Neural cell (in vitro differentiated cells): ENCODE data around the gene SLC6A17. TPM values are rescaled to one million over a fixed set of nuclear protein-coding genes. Genes with fewer than 3 reads are reported as not detected.

Experiments
- H2AFZ ChIP-seq: fragments of 200-600, 300-800 bp; sonication (generic), shearing (Covaris generic); 2 replicates; pipeline ENCODE4 v1.6.0; 2014; ENCODE audit warnings: low read depth, mild to moderate bottlenecking, antibody characterized with exemption, low read length, moderate library complexity
- H3F3A ChIP-seq: fragments of 200-600 bp; shearing (Covaris generic); 2 replicates; pipeline ENCODE4 v1.6.1; 2016; ENCODE audit warnings: mild to moderate bottlenecking, moderate library complexity, mixed read lengths, antibody characterized with exemption, low read length; ENCODE audit not compliant: insufficient read depth, poor library complexity, severe bottlenecking
- H3K27ac ChIP-seq: fragments of 200-600, 300-800 bp; sonication (generic), shearing (Covaris generic); 2 replicates; pipeline ENCODE4 v1.5.1; 2014; ENCODE audit warnings: mild to moderate bottlenecking, low read length, moderate library complexity
- H3K27me3 ChIP-seq: fragments of 300-800, 200-600 bp; sonication (generic), shearing (Covaris generic); 2 replicates; pipeline ENCODE4 v1.6.0; 2014; ENCODE audit warnings: mild to moderate bottlenecking, low read depth, low read length, moderate library complexity; ENCODE audit not compliant: insufficient read depth
- H3K36me3 ChIP-seq: fragments of 300-800, 200-600 bp; sonication (generic), shearing (Covaris generic); 2 replicates; pipeline ENCODE4 v1.5.1; 2014; ENCODE audit warnings: mild to moderate bottlenecking, antibody characterized with exemption, low read length, moderate library complexity; ENCODE audit not compliant: insufficient read depth
- H3K4me2 ChIP-seq: fragments of 300-800, 200-600 bp; sonication (generic), shearing (Covaris generic); 2 replicates; pipeline ENCODE4 v1.6.0; 2014; ENCODE audit warnings: mild to moderate bottlenecking, low read length
- H3K4me3 ChIP-seq: fragments of 300-800, 200-600 bp; sonication (generic), shearing (Covaris generic); 2 replicates; pipeline ENCODE4 v1.5.1; 2014; ENCODE audit warnings: mild to moderate bottlenecking, low read length, moderate library complexity
- H3K79me2 ChIP-seq: fragments of 200-600 bp; shearing (Covaris generic); replicated peaks from 2 replicates; pipeline ENCODE4 v1.6.0; 2014; ENCODE audit warnings: mild to moderate bottlenecking, low read length, moderate library complexity; ENCODE audit not compliant: insufficient read depth
- H3K9ac ChIP-seq: fragments of 300-800, 200-600 bp; sonication (generic), shearing (Covaris generic); 2 replicates; pipeline ENCODE4 v1.6.1; 2016; ENCODE audit warnings: mild to moderate bottlenecking, low read length, mixed read lengths
- H3K9me2 ChIP-seq: fragments of 200-600 bp; shearing (Covaris generic); 2 replicates; pipeline ENCODE4 v1.6.1; 2016; ENCODE audit warnings: mild to moderate bottlenecking, low read length, mixed read lengths; ENCODE audit not compliant: insufficient read depth
- H3K9me3 ChIP-seq: fragments of 200-600, 300-800 bp; sonication (generic), shearing (Covaris generic); 2 replicates; pipeline ENCODE4 v1.6.1; 2016; ENCODE audit warnings: mild to moderate bottlenecking, mixed run types, low read length, moderate library complexity, mixed read lengths
- H4K20me1 ChIP-seq: fragments of 200-600 bp; shearing (Covaris generic); 2 replicates; pipeline ENCODE4 v1.6.1; 2016; ENCODE audit warnings: mild to moderate bottlenecking, mixed run types; ENCODE audit not compliant: insufficient read depth
- CTCF ChIP-seq: fragments of 450-650 bp; IDR thresholded peaks from 2 replicates; pipeline ENCODE4 v1.5.1; 2014; ENCODE audit warnings: antibody characterized with exemption, mild to moderate bottlenecking, moderate library complexity; ENCODE audit not compliant: poor library complexity, severe bottlenecking
- EP300 ChIP-seq: fragments of 450-650 bp; conservative IDR thresholded peaks from 2 replicates; pipeline ENCODE4 v1.6.1; 2014; ENCODE audit warnings: antibody characterized with exemption, mild to moderate bottlenecking, moderate library complexity; ENCODE audit not compliant: poor library complexity, severe bottlenecking
- EZH2 ChIP-seq: fragments of 200-600, 300-800 bp; shearing (Covaris generic), sonication (generic); IDR thresholded peaks from 2 replicates; pipeline ENCODE4 v1.6.1; 2014; ENCODE audit warnings: antibody characterized with exemption, low read length, borderline replicate concordance, mild to moderate bottlenecking; ENCODE audit not compliant: insufficient read depth, poor library complexity, severe bottlenecking
- MXI1 ChIP-seq: fragments of 450-650 bp; conservative IDR thresholded peaks from 2 replicates; pipeline ENCODE4 v1.6.1; 2014; ENCODE audit warnings: antibody characterized with exemption, mild to moderate bottlenecking; ENCODE audit not compliant: poor library complexity, severe bottlenecking
- POLR2AphosphoS5 ChIP-seq: IDR thresholded peaks from 2 replicates; pipeline ENCODE4 v1.6.1; 2012
- RAD21 ChIP-seq: fragments of 450-650 bp; conservative IDR thresholded peaks from 2 replicates; pipeline ENCODE4 v1.6.1; 2014; ENCODE audit warnings: antibody characterized with exemption, mild to moderate bottlenecking, moderate library complexity
- REST ChIP-seq: IDR thresholded peaks from 2 replicates; pipeline ENCODE4 v1.6.1; 2012; ENCODE audit warnings: borderline replicate concordance
- SMC3 ChIP-seq: fragments of 450-650 bp; conservative IDR thresholded peaks from 2 replicates; pipeline ENCODE4 v1.6.1; 2014; ENCODE audit warnings: antibody characterized with exemption, mild to moderate bottlenecking, moderate library complexity; ENCODE audit not compliant: poor library complexity
- TAF1 ChIP-seq: IDR thresholded peaks from 2 replicates; pipeline ENCODE4 v1.6.1; 2012; ENCODE audit warnings: low read depth
- polyA plus RNA-seq: library from polyadenylated mRNA; depleted of rRNA; stranded (reverse); fragments of >200 nt; gene quantifications from 2 replicates; pipeline ENCODE4 v1.2.3, GENCODE V29; 2014

The SLC6A17 gene
- polyA plus RNA-seq, 1 donor from 2014 or later: 3.5 TPM

- no peaks in the 10 kb centered on the region for H3K79me2 ChIP-seq
- H2AFZ ChIP-seq: no peak overlapping the region
- H3K27ac ChIP-seq: no peak overlapping the region
- H3K4me3 ChIP-seq: no peak overlapping the region
- no peak overlapping the region for H3K4me2 ChIP-seq
- no peaks in the 10 kb centered on the region for H3K9me3 ChIP-seq
- no peaks in the 10 kb centered on the region for H3K36me3 ChIP-seq
- H3F3A ChIP-seq: no peaks in the 10 kb centered on the region
- no peaks in the 10 kb centered on the region for H4K20me1 ChIP-seq
- H3K9me2 ChIP-seq: no peaks in the 10 kb centered on the region
- H3K27me3 ChIP-seq: no peaks in the 10 kb centered on the region
- no peak overlapping the region for H3K9ac ChIP-seq
- TF ChIP-seq RAD21 (no peak), EP300 (no peak), SMC3 (no peak), POLR2AphosphoS5 (no peak), EZH2 (no peak), MXI1 (no peak), TAF1 (no peak), CTCF (no peak), REST (no peak)
Observed at GRCh38 chr1:110250749-110251148, 100.5 kb downstream of the SLC6A17 start.

Other genes starting within 250 kb of the SLC6A17 start
- gene CSF1, start 239.6 kb upstream of the SLC6A17 start, polyA plus RNA-seq: 0.08 and 0.30 TPM in 2 replicates
- 44.8 and 48.7 TPM in 2 replicates for gene AHCYL1, start 165.7 kb upstream of the SLC6A17 start, polyA plus RNA-seq
- gene STRIP1, start 115.9 kb upstream of the SLC6A17 start, polyA plus RNA-seq: 178 and 197 TPM in 2 replicates
- not detected in 2 replicates for gene ALX3, start 79.8 kb upstream of the SLC6A17 start, polyA plus RNA-seq
- gene UBL4B, start 38.1 kb upstream of the SLC6A17 start, polyA plus RNA-seq: not detected in 2 replicates
- gene KCNC4, start 59.8 kb downstream of the SLC6A17 start, polyA plus RNA-seq: 0.52 and 0.57 TPM in 2 replicates
- gene RBM15, start 188.9 kb downstream of the SLC6A17 start, polyA plus RNA-seq: 8.1 and 9.0 TPM in 2 replicates
- 0.50 and 1.2 TPM in 2 replicates for gene SLC16A4, start 240.5 kb downstream of the SLC6A17 start, polyA plus RNA-seq